HG02642 (cell line): ENCODE measurements around the gene PFKFB1.

Experiments
- ATAC-seq: cut with Tn5 transposase; IDR thresholded peaks from one replicate; pipeline ENCODE4 v1.9.1; 2021; ENCODE audit warnings: mild to moderate bottlenecking; ENCODE audit not compliant: unreplicated experiment, poor library complexity

The PFKFB1 gene

GRCh38 chrX:54994099-54994498, at the start of gene PFKFB1:
Gene PFKFB1 (minus strand): TSS chrX:54994188. CDS start chrX:54994007, 181 bp downstream.
- ATAC-seq = no peak

GRCh38 chrX:55041514-55041913, 47.5 kb upstream of the PFKFB1 start:
- ATAC-seq = no peak

GRCh38 chrX:55039471-55039870, 45.5 kb upstream of the PFKFB1 start:
- ATAC-seq = no peak

GRCh38 chrX:55033429-55033828, 39.4 kb upstream of the PFKFB1 start:
- no peak for ATAC-seq

GRCh38 chrX:55030271-55031205, 36.5 kb upstream of the PFKFB1 start, which contains the start of gene ALAS2:
Gene ALAS2 (minus strand): TSS chrX:55030977. CDS start chrX:55026000, 4,977 bp downstream.
- ATAC-seq = no peak

- ATAC-seq = no peak
Observed at GRCh38 chrX:55029291-55029690, 35.3 kb upstream of the PFKFB1 start.

- ATAC-seq = no peak
Observed at GRCh38 chrX:55028611-55029010, 34.6 kb upstream of the PFKFB1 start.

- ATAC-seq = no peak
Observed at GRCh38 chrX:55028040-55028439, 34.1 kb upstream of the PFKFB1 start.

GRCh38 chrX:55026840-55027239, 32.9 kb upstream of the PFKFB1 start:
- ATAC-seq = no peak

GRCh38 chrX:55026143-55026542, 32.2 kb upstream of the PFKFB1 start:
- no peak for ATAC-seq

GRCh38 chrX:55014897-55015299, 20.9 kb upstream of the PFKFB1 start:
- no peak for ATAC-seq

- no peak for ATAC-seq
Observed at GRCh38 chrX:55011294-55011693, 17.3 kb upstream of the PFKFB1 start.

GRCh38 chrX:55008571-55009358, 14.8 kb upstream of the PFKFB1 start:
- ATAC-seq = no peak

- ATAC-seq = no peak
Observed at GRCh38 chrX:55007656-55008055, 13.7 kb upstream of the PFKFB1 start.

- no peak for ATAC-seq
Observed at GRCh38 chrX:55006827-55007621, 13.0 kb upstream of the PFKFB1 start.

- no peak for ATAC-seq
Observed at GRCh38 chrX:55005256-55005655, 11.3 kb upstream of the PFKFB1 start.

- ATAC-seq = no peak
Observed at GRCh38 chrX:55004231-55004630, 10.2 kb upstream of the PFKFB1 start.

GRCh38 chrX:54999717-55000598, 6.0 kb upstream of the PFKFB1 start, which contains the start of gene APEX2:
Gene APEX2 (plus strand): TSS chrX:55000363. CDS start chrX:55000423, 60 bp downstream.
- ATAC-seq = peak; percentile 95

GRCh38 chrX:54995621-54996020, 1.6 kb upstream of the PFKFB1 start:
- ATAC-seq = no peak
